Spinal cord (tissue), 10 donors: ENCODE measurements around the gene PDE4A. TPM values are rescaled to one million over a fixed set of nuclear protein-coding genes. Genes with fewer than 3 reads are reported as not detected.

Experiments used
- DNase-seq, 6 donors: peaks; one replicate each; pipeline versions ENCODE4 v3.0.0 to v3.0.0-alpha.2; 2013 to 2015; ENCODE audit warnings: low spot score in 6 of 6, low read depth in 4 of 6
- H3K27ac ChIP-seq: one replicate; pipeline ENCODE4 v1.5.1; 2013; ENCODE audit warnings: low read depth, low read length, control low read depth
- H3K27me3 ChIP-seq: one replicate; pipeline ENCODE4 v1.6.1; 2013; ENCODE audit warnings: low read length; ENCODE audit not compliant: control insufficient read depth, insufficient read depth
- H3K36me3 ChIP-seq: one replicate; pipeline ENCODE4 v1.6.1; 2013; ENCODE audit warnings: low read length; ENCODE audit not compliant: control insufficient read depth, insufficient read depth
- H3K4me1 ChIP-seq: one replicate; pipeline ENCODE4 v1.6.1; 2013; ENCODE audit warnings: low read length; ENCODE audit not compliant: control insufficient read depth, insufficient read depth
- H3K4me3 ChIP-seq: one replicate; pipeline ENCODE4 v1.5.1; 2013; ENCODE audit warnings: low read depth, low read length, control low read depth
- H3K9me3 ChIP-seq: one replicate; pipeline ENCODE4 v1.6.1; 2013; ENCODE audit warnings: low read length; ENCODE audit not compliant: control insufficient read depth, insufficient read depth
- WGBS: methylation state at CpG from one replicate; pipeline ENCODE4 v1.1.5; 2013; ENCODE audit warnings: missing lambda C conversion rate; ENCODE audit not compliant: insufficient coverage; 5-methylcytosine and 5-hydroxymethylcytosine counted together
- polyA plus RNA-seq, 2 donors: library from polyadenylated mRNA; unstranded; fragments of 120-200 nt; gene quantifications; one replicate each; pipeline ENCODE4 v1.2.1, GENCODE V29; 2013; ENCODE audit not compliant: insufficient read length in 2 of 2
- total RNA-seq, 2 donors: library from RNA; depleted of rRNA in 1 of 2; stranded (reverse); fragments of 120-200 nt in 1 of 2; fragments of >200 nt in 1 of 2; gene quantifications; one replicate each; pipeline versions ENCODE4 v1.2.3 to v1.2.4, GENCODE V29; 2013 to 2014
- donor health status: healthy.

PDE4A gene
- total and polyA plus RNA-seq, 4 donors, result 4.2 to 28.4 (median 18.2) TPM

DNA sequence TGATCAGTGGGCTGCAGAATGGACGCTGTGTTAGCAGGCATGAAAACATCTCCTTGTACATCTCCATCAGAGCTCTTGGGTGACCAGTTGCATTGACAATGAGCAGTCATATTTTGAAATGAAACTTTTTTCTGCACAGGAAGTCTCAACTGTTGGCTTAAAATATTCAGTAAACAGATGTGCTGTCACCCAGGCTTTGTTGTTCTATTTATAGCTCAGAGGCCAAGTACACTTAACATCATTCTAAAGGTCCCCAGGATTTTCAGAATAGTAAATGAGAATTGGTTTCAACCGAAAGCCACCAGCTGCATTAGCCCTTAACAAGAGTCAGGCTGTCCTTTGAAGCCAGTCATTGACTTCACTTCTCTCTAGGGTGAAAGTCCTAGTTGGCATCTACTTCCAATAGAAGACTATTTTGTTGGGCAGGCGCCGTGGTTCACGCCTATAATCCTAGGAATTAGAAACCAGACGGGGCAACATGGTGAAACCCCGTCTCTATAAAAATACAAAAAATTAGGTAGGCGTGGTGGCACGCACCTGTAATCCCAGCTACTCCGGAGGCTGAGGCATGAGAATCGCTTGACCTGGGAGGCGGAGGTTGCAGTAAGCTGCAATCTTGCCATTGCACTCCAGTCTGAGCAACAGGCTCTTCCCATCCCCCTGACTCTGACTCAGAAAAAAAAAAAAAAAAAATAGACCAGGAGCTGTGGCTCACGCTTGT is 7.9 kb upstream of the PDE4A start:
- no peak overlapping the region for H3K4me3 ChIP-seq
- peaks cover 12% of the 10 kb centered on the region for H3K4me1 ChIP-seq
- WGBS, result 20% methylated on average over 1 of the region's 13 CpGs
- H3K36me3 ChIP-seq, result peaks cover 4% of the 10 kb centered on the region
- peaks cover 4% of the 10 kb centered on the region for H3K9me3 ChIP-seq
- DNase-seq, result no peak
- no peak overlapping the region for H3K27ac ChIP-seq
- peaks cover 28% of the 10 kb centered on the region for H3K27me3 ChIP-seq

DNA sequence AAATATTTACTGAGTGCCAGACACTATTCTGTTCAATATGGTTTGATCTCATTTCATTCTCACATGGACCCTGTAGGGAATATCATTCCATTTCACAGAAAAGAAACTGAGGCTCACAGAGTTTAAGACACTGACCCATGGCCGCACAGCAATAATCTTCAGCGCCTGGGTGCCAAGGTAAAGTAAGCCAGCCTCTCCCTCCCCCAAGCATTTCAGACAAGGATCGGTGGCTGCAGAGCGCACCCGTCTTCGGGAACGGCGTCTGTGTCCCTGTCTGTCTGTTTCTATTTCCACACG is 4.3 kb upstream of the PDE4A start:
- Histone ChIP-seq H3K4me3 (peak overlapping the region; percentile 43), H3K27ac (no peak overlapping the region), H3K4me1 (peaks cover 36% of the 10 kb centered on the region), H3K9me3 (peaks cover 4% of the 10 kb centered on the region), H3K27me3 (peaks cover 56% of the 10 kb centered on the region), H3K36me3 (no peaks in the 10 kb centered on the region)
- DNase-seq, result no peak
- WGBS, result 7% methylated on average over 9 of the region's 9 CpGs

DNA sequence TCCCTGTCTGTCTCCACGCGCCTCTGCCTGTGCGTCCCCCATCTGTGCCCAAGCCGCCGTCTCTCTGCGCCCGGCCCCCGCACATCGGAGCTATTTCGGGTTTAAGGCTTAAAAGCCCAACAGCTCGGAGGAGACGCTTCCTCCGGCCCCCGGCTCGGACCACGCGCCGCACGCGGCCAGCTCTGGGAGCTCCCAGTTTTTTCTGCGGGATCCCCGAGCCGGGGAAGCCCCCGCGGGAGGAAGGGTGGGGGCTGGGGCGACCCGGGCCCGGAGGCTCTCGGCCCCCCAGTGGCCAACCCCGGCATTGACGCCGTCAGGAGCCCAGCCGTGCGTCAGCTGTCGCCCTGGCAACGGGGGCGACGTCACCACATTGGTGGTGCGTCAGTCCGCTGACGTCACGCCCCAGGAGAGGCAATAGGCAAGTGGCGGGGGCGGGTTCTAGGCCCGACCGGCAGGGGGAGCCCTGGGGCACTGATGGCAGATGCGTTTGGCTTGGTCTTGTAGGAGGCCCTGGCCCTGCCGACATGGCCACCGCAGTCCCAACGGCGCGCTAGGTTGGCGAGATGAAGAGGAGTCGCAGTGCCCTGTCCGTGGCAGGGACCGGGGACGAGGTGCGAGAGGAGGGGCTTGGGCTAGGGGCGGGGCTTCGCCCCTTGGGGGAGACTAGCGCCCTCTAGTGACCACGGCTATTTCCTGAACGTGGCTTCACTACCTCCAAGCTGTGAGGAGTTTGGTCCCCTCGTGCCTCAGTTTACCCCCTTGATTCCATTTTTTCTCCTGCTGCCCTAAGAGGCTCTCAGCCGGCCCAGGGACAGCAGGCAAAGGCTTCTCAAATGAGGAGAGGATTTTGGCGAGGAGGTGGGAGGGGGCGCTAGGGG is 3.7 kb upstream of the PDE4A start:
- Histone ChIP-seq H3K9me3 (peaks cover 4% of the 10 kb centered on the region), H3K4me1 (peaks cover 36% of the 10 kb centered on the region), H3K27me3 (peaks cover 62% of the 10 kb centered on the region), H3K36me3 (no peaks in the 10 kb centered on the region), H3K4me3 (peak overlapping the region; percentile 43), H3K27ac (no peak overlapping the region)
- WGBS, result 2% methylated on average over 65 of the region's 67 CpGs
- DNase-seq, result peak in 3 of 6 donors; percentile 47 to 87 (median 85)

DNA sequence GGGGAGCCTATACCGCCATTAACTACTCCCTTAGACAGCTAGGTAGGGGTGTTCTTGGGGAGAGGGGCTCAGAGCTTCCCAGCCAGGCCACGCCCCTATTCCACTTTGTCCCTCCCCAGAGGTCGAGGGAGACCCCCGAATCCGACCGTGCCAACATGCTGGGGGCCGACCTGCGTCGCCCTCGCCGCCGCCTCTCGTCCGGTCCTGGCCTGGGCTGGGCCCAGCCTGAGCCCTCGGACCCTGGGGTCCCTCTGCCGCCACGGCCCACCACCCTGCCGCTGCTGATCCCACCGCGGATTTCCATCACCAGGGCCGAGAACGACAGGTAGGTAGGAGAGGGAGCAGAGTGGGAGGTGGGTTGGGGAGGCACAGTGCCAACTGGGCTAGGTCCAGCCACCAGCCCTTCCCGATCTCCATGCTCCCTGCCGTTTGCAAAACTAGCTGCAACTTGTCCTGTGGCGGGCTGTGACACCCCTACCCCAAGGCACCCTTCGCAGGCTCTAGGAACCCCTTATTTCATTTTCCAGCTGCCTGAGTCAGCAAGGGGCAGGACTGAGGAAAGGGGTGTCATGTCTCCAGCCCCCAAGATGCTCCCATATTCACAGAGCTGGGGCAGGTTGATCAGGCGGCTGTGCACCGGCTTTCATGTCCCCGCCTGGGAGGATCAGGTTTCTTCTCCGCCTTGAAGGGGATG is 2.6 kb upstream of the PDE4A start:
- no peak overlapping the region for H3K27ac ChIP-seq
- WGBS, result 6% methylated on average over 21 of the region's 30 CpGs
- no peak for DNase-seq
- no peaks in the 10 kb centered on the region for H3K36me3 ChIP-seq
- peaks cover 36% of the 10 kb centered on the region for H3K4me1 ChIP-seq
- peaks cover 72% of the 10 kb centered on the region for H3K27me3 ChIP-seq
- H3K9me3 ChIP-seq, result peaks cover 4% of the 10 kb centered on the region
- no peak overlapping the region for H3K4me3 ChIP-seq

DNA sequence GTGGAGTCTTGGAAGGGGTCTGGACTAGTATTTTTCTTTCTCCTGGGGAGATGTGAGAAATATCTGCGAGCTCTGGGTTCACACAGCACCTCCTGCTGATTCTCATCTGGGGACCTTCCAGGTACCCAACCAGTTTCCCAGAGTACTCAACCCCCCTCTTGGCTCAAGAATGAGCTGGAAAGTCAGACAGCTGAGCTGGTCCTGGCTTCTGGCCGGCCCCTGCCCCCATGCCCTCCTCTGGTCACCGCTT is 2.2 kb upstream of the PDE4A start:
- 0% methylated on average over 2 of the region's 3 CpGs for WGBS
- DNase-seq, result no peak
- Histone ChIP-seq H3K27me3 (peaks cover 77% of the 10 kb centered on the region), H3K4me3 (no peak overlapping the region), H3K9me3 (peaks cover 4% of the 10 kb centered on the region), H3K4me1 (peaks cover 36% of the 10 kb centered on the region), H3K27ac (no peak overlapping the region), H3K36me3 (no peaks in the 10 kb centered on the region)

DNA sequence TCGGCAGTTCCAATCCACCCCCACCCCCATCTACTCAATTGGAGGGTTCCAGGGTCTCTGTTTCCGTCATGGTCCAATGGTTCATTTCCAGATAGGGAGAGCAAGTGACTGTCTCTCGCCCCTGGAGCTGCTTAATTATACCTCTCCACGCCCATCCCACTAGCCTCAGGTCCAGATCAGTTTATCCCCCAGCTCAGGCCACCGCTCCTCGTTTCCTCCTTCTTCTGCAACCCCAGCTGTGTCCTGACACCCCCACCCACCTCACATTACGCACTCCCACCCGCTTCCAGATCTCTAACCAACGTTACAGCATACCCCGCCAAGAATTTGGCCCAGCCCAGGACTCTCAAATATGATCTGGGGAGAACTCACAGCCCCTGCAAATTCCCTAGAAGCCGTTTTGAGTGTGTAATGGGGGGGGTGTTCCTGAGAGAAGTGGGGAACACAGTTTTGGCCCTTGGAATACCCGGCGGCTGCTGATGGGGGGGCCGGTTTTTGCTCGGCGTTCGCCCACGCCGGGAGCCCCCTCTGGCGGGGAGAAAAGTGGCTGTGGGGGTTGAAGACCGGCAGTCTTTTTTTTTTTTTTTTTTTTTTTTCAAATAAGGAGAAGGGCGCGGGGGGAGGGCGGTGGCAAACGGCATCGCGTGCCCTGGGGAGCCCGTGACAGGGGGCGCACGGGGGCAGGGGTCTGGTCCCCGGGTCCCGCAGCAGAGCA is 1.7 kb upstream of the PDE4A start:
- DNase-seq, result no peak
- H3K36me3 ChIP-seq, result no peaks in the 10 kb centered on the region
- no peak overlapping the region for H3K27ac ChIP-seq
- no peak overlapping the region for H3K4me3 ChIP-seq
- peaks cover 36% of the 10 kb centered on the region for H3K4me1 ChIP-seq
- WGBS, result under 1% methylated on average over 13 of the region's 32 CpGs
- H3K9me3 ChIP-seq, result peaks cover 4% of the 10 kb centered on the region
- H3K27me3 ChIP-seq, result peaks cover 81% of the 10 kb centered on the region

DNA sequence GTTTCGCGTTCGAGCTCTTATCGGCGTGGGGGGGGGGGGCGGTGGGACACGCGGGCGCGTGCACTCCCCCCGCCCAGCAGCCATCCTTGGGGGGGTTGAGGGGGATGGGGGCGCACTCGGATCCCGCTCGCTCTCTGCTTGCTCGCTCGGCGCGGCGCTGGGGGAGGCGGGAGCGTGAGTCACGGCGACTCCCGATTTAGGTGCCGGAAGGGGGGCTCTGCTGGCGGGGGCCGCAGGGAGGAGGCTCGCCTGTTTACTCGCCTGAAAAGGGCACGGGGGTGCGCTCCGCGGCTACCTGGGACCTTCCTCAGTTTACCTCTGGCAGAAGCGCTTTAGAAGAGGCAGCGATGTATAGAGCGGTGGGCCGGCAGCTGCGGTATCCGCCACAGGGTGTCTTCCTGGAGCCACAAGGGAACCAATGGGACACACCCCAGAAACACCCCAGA is 1.1 kb upstream of the PDE4A start:
- H3K27me3 ChIP-seq, result peaks cover 87% of the 10 kb centered on the region
- peaks cover 4% of the 10 kb centered on the region for H3K9me3 ChIP-seq
- under 1% methylated on average over 31 of the region's 40 CpGs for WGBS
- no peaks in the 10 kb centered on the region for H3K36me3 ChIP-seq
- no peak overlapping the region for H3K27ac ChIP-seq
- H3K4me3 ChIP-seq, result no peak overlapping the region
- DNase-seq, result no peak
- H3K4me1 ChIP-seq, result peaks cover 42% of the 10 kb centered on the region

DNA sequence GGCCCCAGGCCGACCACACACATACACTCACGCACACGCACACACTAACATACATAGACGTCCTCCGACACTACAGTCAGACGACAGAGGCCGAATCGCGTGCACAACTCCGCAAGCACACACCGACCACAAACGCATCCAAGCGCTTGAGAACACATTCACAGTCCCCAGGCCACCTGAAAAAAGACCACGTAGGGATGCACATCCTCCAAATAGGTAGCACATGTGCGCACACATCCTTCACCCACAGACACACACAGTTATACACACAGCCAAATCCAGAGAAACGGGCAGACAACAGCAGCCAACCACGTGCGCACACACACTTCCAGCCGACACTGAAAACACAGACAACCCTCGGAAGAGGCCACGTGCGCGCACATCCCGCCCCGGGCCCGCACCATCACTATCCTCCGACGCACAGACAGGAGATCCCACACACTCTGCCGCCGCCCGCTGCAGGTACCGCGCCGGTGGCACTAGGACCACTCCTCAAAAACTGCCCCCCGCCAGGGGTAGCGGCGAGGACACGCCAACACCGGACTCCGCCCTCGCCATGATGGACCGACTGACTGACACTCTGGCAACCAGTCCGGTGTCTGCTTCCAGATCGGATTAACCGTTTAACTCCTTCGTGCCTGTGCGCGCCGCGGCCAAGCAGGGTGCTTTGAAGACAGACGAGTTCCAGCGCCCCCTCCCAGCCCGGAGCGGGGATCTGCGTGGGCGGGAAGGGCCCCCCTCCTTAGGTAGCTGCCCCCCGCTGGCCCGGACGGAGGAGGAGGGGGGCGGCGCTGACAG is 493 bp upstream of the PDE4A start:
- Histone ChIP-seq H3K9me3 (peaks cover 1% of the 10 kb centered on the region), H3K36me3 (peaks cover 2% of the 10 kb centered on the region), H3K4me1 (peaks cover 48% of the 10 kb centered on the region), H3K27ac (no peak overlapping the region), H3K4me3 (peak overlapping the region; percentile 37), H3K27me3 (peaks cover 90% of the 10 kb centered on the region)
- under 1% methylated on average over 52 of the region's 61 CpGs for WGBS
- DNase-seq, result peak in 3 of 6 donors; percentile 54 to 89 (median 76)
